SJSA1 (cell line): ENCODE data around the gene CST8. TPM values are rescaled to one million over a fixed set of nuclear protein-coding genes. Genes with fewer than 3 reads are reported as not detected.
"Not testable (repeated sequence)": the region's sequence is repeated elsewhere in the genome, so short reads cannot be mapped to it uniquely, and the experiment has no call there.

Experiments
- DNase-seq, 2 experiments: peaks; one replicate each; pipeline ENCODE4 v3.0.0-alpha.2; 2015 to 2020; ENCODE audit warnings: low spot score in 2 of 2, low read depth in 1 of 2
- H3K27ac ChIP-seq: fragments of 250-450 bp; sonication (Bioruptor Pico); 2 replicates; pipeline ENCODE4 v1.5.1; 2020; ENCODE audit warnings: mild to moderate bottlenecking, moderate library complexity
- H3K27me3 ChIP-seq: fragments of 250-450 bp; sonication (Bioruptor Pico); replicated peaks from 2 replicates; pipeline ENCODE4 v1.5.1; 2020; ENCODE audit warnings: mild to moderate bottlenecking, moderate library complexity
- H3K36me3 ChIP-seq: fragments of 250-450 bp; sonication (Bioruptor Pico); 2 replicates; pipeline ENCODE4 v1.5.1; 2020; ENCODE audit warnings: mild to moderate bottlenecking
- H3K4me1 ChIP-seq: fragments of 250-450 bp; sonication (Bioruptor Pico); replicated peaks from 2 replicates; pipeline ENCODE4 v1.6.1; 2021; ENCODE audit warnings: mild to moderate bottlenecking
- H3K4me3 ChIP-seq: fragments of 250-450 bp; sonication (Bioruptor Pico); 2 replicates; pipeline ENCODE4 v1.5.1; 2020; ENCODE audit warnings: mild to moderate bottlenecking
- H3K9me3 ChIP-seq: fragments of 250-450 bp; sonication (Bioruptor Pico); replicated peaks from 2 replicates; pipeline ENCODE4 v1.5.1; 2020; ENCODE audit warnings: mild to moderate bottlenecking
- total RNA-seq: library from RNA; depleted of rRNA; stranded (reverse); fragments of >200 nt; shearing (Covaris generic); gene quantifications from 2 replicates; pipeline ENCODE4 v1.2.3, GENCODE V29; 2014

CST8 gene
- total RNA-seq, 1 experiment from 2014 or later = not detected

GRCh38 chr20:23455639-23456038 is 35.3 kb upstream of the CST8 start:
- H3K4me1 ChIP-seq = no peaks in the 10 kb centered on the region
- H3K27ac ChIP-seq = no peak overlapping the region
- DNase-seq = no peak
- H3K36me3 ChIP-seq = no peaks in the 10 kb centered on the region
- no peak overlapping the region for H3K4me3 ChIP-seq
- H3K9me3 ChIP-seq = no peaks in the 10 kb centered on the region
- H3K27me3 ChIP-seq = no peaks in the 10 kb centered on the region

- H3K27ac ChIP-seq = no peak overlapping the region
Measured at GRCh38 chr20:23456409-23456808, 34.5 kb upstream of the CST8 start.

GRCh38 chr20:23456873-23457272 is 34.0 kb upstream of the CST8 start:
- Histone ChIP-seq H3K4me3 (no peak overlapping the region), H3K4me1 (no peaks in the 10 kb centered on the region), H3K9me3 (no peaks in the 10 kb centered on the region), H3K27ac (no peak overlapping the region), H3K27me3 (no peaks in the 10 kb centered on the region), H3K36me3 (no peaks in the 10 kb centered on the region)
- no peak for DNase-seq

More at GRCh38 chr20:23456409-23456808, 34.5 kb upstream of the CST8 start:
- H3K9me3 ChIP-seq = no peaks in the 10 kb centered on the region
- DNase-seq = no peak
- no peaks in the 10 kb centered on the region for H3K4me1 ChIP-seq
- H3K36me3 ChIP-seq = no peaks in the 10 kb centered on the region
- no peak overlapping the region for H3K4me3 ChIP-seq
- no peaks in the 10 kb centered on the region for H3K27me3 ChIP-seq

GRCh38 chr20:23459461-23460150 is 31.3 kb upstream of the CST8 start:
- no peak for DNase-seq
- Histone ChIP-seq H3K4me1 (no peaks in the 10 kb centered on the region), H3K36me3 (no peaks in the 10 kb centered on the region), H3K9me3 (no peaks in the 10 kb centered on the region), H3K27me3 (no peaks in the 10 kb centered on the region), H3K4me3 (no peak overlapping the region), H3K27ac (no peak overlapping the region)

- H3K36me3 ChIP-seq = no peaks in the 10 kb centered on the region
- H3K4me3 ChIP-seq = no peak overlapping the region
- DNase-seq = no peak
- no peaks in the 10 kb centered on the region for H3K27me3 ChIP-seq
- no peaks in the 10 kb centered on the region for H3K9me3 ChIP-seq
- H3K4me1 ChIP-seq = no peaks in the 10 kb centered on the region
- no peak overlapping the region for H3K27ac ChIP-seq
Measured at GRCh38 chr20:23461180-23461579, 29.7 kb upstream of the CST8 start.

GRCh38 chr20:23466961-23467360 is 24.0 kb upstream of the CST8 start:
- not testable (repeated sequence) for H3K27ac ChIP-seq, H3K4me3 ChIP-seq, H3K9me3 ChIP-seq, H3K4me1 ChIP-seq, H3K36me3 ChIP-seq, DNase-seq, H3K27me3 ChIP-seq

GRCh38 chr20:23472306-23472705 is 18.6 kb upstream of the CST8 start:
- not testable (repeated sequence) for H3K4me1 ChIP-seq, H3K27ac ChIP-seq, H3K4me3 ChIP-seq, H3K36me3 ChIP-seq, H3K9me3 ChIP-seq, H3K27me3 ChIP-seq, DNase-seq

GRCh38 chr20:23473293-23473692 is 17.6 kb upstream of the CST8 start:
- not testable (repeated sequence) for H3K27ac ChIP-seq, H3K9me3 ChIP-seq, DNase-seq, H3K27me3 ChIP-seq, H3K4me1 ChIP-seq, H3K4me3 ChIP-seq, H3K36me3 ChIP-seq

GRCh38 chr20:23475395-23475794 is 15.5 kb upstream of the CST8 start:
- H3K27me3 ChIP-seq = peaks cover 4% of the 10 kb centered on the region; the same call in 1 of the 2 replicates
- H3K4me3 ChIP-seq = no peak overlapping the region
- no peaks in the 10 kb centered on the region for H3K36me3 ChIP-seq
- no peak for DNase-seq
- no peak overlapping the region for H3K27ac ChIP-seq
- H3K9me3 ChIP-seq = no peaks in the 10 kb centered on the region
- H3K4me1 ChIP-seq = no peaks in the 10 kb centered on the region

GRCh38 chr20:23476015-23476754 is 14.7 kb upstream of the CST8 start:
- no peaks in the 10 kb centered on the region for H3K4me1 ChIP-seq
- H3K36me3 ChIP-seq = no peaks in the 10 kb centered on the region
- no peaks in the 10 kb centered on the region for H3K9me3 ChIP-seq
- no peak overlapping the region for H3K27ac ChIP-seq
- no peak for DNase-seq
- peaks cover 4% of the 10 kb centered on the region; the same call in 1 of the 2 replicates for H3K27me3 ChIP-seq
- no peak overlapping the region for H3K4me3 ChIP-seq

- H3K27ac ChIP-seq = no peak overlapping the region
- peaks cover 4% of the 10 kb centered on the region; the same call in 1 of the 2 replicates for H3K27me3 ChIP-seq
- no peaks in the 10 kb centered on the region for H3K36me3 ChIP-seq
- H3K4me1 ChIP-seq = no peaks in the 10 kb centered on the region
- DNase-seq = no peak
- H3K4me3 ChIP-seq = no peak overlapping the region
- H3K9me3 ChIP-seq = no peaks in the 10 kb centered on the region
Measured at GRCh38 chr20:23477223-23477622, 13.7 kb upstream of the CST8 start.

GRCh38 chr20:23479043-23479442 is 11.9 kb upstream of the CST8 start:
- H3K9me3 ChIP-seq = no peaks in the 10 kb centered on the region
- no peaks in the 10 kb centered on the region for H3K4me1 ChIP-seq
- no peak overlapping the region for H3K4me3 ChIP-seq
- H3K36me3 ChIP-seq = no peaks in the 10 kb centered on the region
- H3K27me3 ChIP-seq = peaks cover 10% of the 10 kb centered on the region; the same call in 1 of the 2 replicates
- H3K27ac ChIP-seq = no peak overlapping the region
- no peak for DNase-seq

GRCh38 chr20:23482138-23482537 is 8.8 kb upstream of the CST8 start:
- Histone ChIP-seq H3K4me1 (no peaks in the 10 kb centered on the region), H3K36me3 (no peaks in the 10 kb centered on the region), H3K4me3 (no peak overlapping the region), H3K27me3 (peaks cover 7% of the 10 kb centered on the region; the same call in 1 of the 2 replicates), H3K9me3 (no peaks in the 10 kb centered on the region), H3K27ac (no peak overlapping the region)
- no peak for DNase-seq

GRCh38 chr20:23484081-23484480 is 6.8 kb upstream of the CST8 start:
- Histone ChIP-seq H3K9me3 (no peaks in the 10 kb centered on the region), H3K27ac (no peak overlapping the region), H3K36me3 (no peaks in the 10 kb centered on the region), H3K4me1 (no peaks in the 10 kb centered on the region), H3K4me3 (no peak overlapping the region), H3K27me3 (peaks cover 7% of the 10 kb centered on the region; the same call in 1 of the 2 replicates)
- DNase-seq = no peak
